Trophoblast cell (in vitro differentiated cells and primary cell): Measurements from ENCODE around the gene ABCC6.

Experiments
- DNase-seq, 2 donors: peaks; one replicate each; pipeline ENCODE4 v3.0.0-alpha.2; 2016
- H2AFZ ChIP-seq: 2 replicates; pipeline ENCODE4 v1.6.1; 2013; ENCODE audit warnings: low read length, moderate library complexity, mild to moderate bottlenecking; ENCODE audit not compliant: insufficient read depth, poor library complexity
- H2AK5ac ChIP-seq: 2 replicates; pipeline ENCODE4 v1.6.1; 2013; ENCODE audit warnings: mild to moderate bottlenecking, low read length
- H2BK120ac ChIP-seq: 2 replicates; pipeline ENCODE4 v1.6.1; 2013; ENCODE audit warnings: low read length, mild to moderate bottlenecking, moderate library complexity; ENCODE audit not compliant: insufficient read depth, poor library complexity
- H2BK12ac ChIP-seq: 2 replicates; pipeline ENCODE4 v1.6.1; 2013; ENCODE audit warnings: mild to moderate bottlenecking, low read length, moderate library complexity
- H2BK5ac ChIP-seq: 2 replicates; pipeline ENCODE4 v1.6.1; 2013; ENCODE audit warnings: low read length, low read depth, moderate library complexity, mild to moderate bottlenecking; ENCODE audit not compliant: poor library complexity
- H3K14ac ChIP-seq: 2 replicates; pipeline ENCODE4 v1.6.1; 2013; ENCODE audit warnings: mild to moderate bottlenecking, low read length
- H3K18ac ChIP-seq: 2 replicates; pipeline ENCODE4 v1.6.1; 2013; ENCODE audit warnings: mild to moderate bottlenecking, low read length
- H3K23ac ChIP-seq: 2 replicates; pipeline ENCODE4 v1.6.1; 2013; ENCODE audit warnings: low read length
- H3K27ac ChIP-seq: 2 replicates; pipeline ENCODE4 v1.5.1; 2013; ENCODE audit warnings: low read depth, mild to moderate bottlenecking, inconsistent platforms, low read length, moderate library complexity
- H3K27me3 ChIP-seq: 2 replicates; pipeline ENCODE4 v1.6.1; 2013; ENCODE audit warnings: inconsistent platforms, mild to moderate bottlenecking, low read length, moderate library complexity; ENCODE audit not compliant: insufficient read depth
- H3K36me3 ChIP-seq, 2 experiments: 1 replicate in 1 of 2; 2 replicates in 1 of 2; pipeline ENCODE4 v1.6.1; 2013; ENCODE audit warnings: low read length in 2 of 2, mild to moderate bottlenecking in 2 of 2, moderate library complexity in 1 of 2; ENCODE audit not compliant: insufficient read depth in 2 of 2, control insufficient read depth in 1 of 2
- H3K4ac ChIP-seq: 2 replicates; pipeline ENCODE4 v1.6.1; 2013; ENCODE audit warnings: low read depth, mild to moderate bottlenecking, low read length, moderate library complexity
- H3K4me1 ChIP-seq, 2 experiments: 1 replicate in 1 of 2; 2 replicates in 1 of 2; pipeline ENCODE4 v1.6.1; 2013; ENCODE audit warnings: low read length in 2 of 2, mild to moderate bottlenecking in 2 of 2, moderate library complexity in 1 of 2; ENCODE audit not compliant: insufficient read depth in 2 of 2, control insufficient read depth in 1 of 2
- H3K4me2 ChIP-seq: 2 replicates; pipeline ENCODE4 v1.6.1; 2013; ENCODE audit warnings: inconsistent platforms, mild to moderate bottlenecking, low read length, moderate library complexity
- H3K4me3 ChIP-seq: 2 replicates; pipeline ENCODE4 v1.5.1; 2013; ENCODE audit warnings: mild to moderate bottlenecking, low read depth, low read length, inconsistent platforms
- H3K79me1 ChIP-seq: one replicate; pipeline ENCODE4 v1.6.1; 2013; ENCODE audit warnings: low read length
- H3K79me2 ChIP-seq: 2 replicates; pipeline ENCODE4 v1.6.1; 2013; ENCODE audit warnings: low read length, mild to moderate bottlenecking; ENCODE audit not compliant: control insufficient read depth, insufficient read depth, poor library complexity
- H3K9ac ChIP-seq: 2 replicates; pipeline ENCODE4 v1.6.1; 2013; ENCODE audit warnings: mild to moderate bottlenecking, low read length
- H3K9me3 ChIP-seq: 2 replicates; pipeline ENCODE4 v1.6.1; 2013; ENCODE audit warnings: low read depth, mild to moderate bottlenecking, control low read depth, inconsistent platforms, low read length; ENCODE audit not compliant: insufficient read depth
- H4K12ac ChIP-seq: 2 replicates; pipeline ENCODE4 v1.6.1; 2013; ENCODE audit warnings: low read depth, mild to moderate bottlenecking, low read length, moderate library complexity
- H4K8ac ChIP-seq: 2 replicates; pipeline ENCODE4 v1.6.1; 2013; ENCODE audit warnings: low read depth, mild to moderate bottlenecking, low read length, moderate library complexity
- H4K91ac ChIP-seq: one replicate; pipeline ENCODE4 v1.6.1; 2013; ENCODE audit warnings: low read depth, mild to moderate bottlenecking, low read length, moderate library complexity
- WGBS: extraction: QIAGEN DNeasy Blood & Tissue Kit; methylation state at CpG from one replicate; pipeline ENCODE4 v1.1.7; 2013; ENCODE audit warnings: missing lambda C conversion rate; ENCODE audit not compliant: insufficient read length, insufficient coverage; ENCODE audit errors: extremely low coverage; 5-methylcytosine and 5-hydroxymethylcytosine counted together

ABCC6 gene

GRCh38 chr16:16147316-16147999 lies 75.8 kb downstream of the ABCC6 start:
- Histone ChIP-seq H3K27me3 (no peaks in the 10 kb centered on the region), H2AFZ (no peak overlapping the region), H2BK12ac (no peak overlapping the region), H3K79me1 (no peaks in the 10 kb centered on the region), H4K12ac (no peak overlapping the region), H3K4me3 (no peak overlapping the region), H3K9me3 (no peaks in the 10 kb centered on the region), H2BK5ac (no peak overlapping the region), H3K23ac (no peak overlapping the region), H2AK5ac (no peak overlapping the region), H3K14ac (no peak overlapping the region), H4K8ac (no peak overlapping the region), H3K4ac (no peak overlapping the region), H3K4me1 (peaks cover 0 to 4% of the 10 kb centered on the region in 2 experiments), H3K36me3 (peaks cover 3 to 9% of the 10 kb centered on the region in 2 experiments), H3K9ac (no peak overlapping the region), H3K4me2 (no peak overlapping the region), H2BK120ac (no peak overlapping the region), H3K79me2 (no peaks in the 10 kb centered on the region), H3K18ac (no peak overlapping the region), H4K91ac (no peak overlapping the region), H3K27ac (no peak overlapping the region)
- WGBS = no CpG with 5 or more reads among the region's 17 CpGs
- DNase-seq = no peak

- no CpG with 5 or more reads among the region's 14 CpGs for WGBS
- Histone ChIP-seq H3K18ac (no peak overlapping the region), H2BK5ac (no peak overlapping the region), H3K4me1 (no peaks in the 10 kb centered on the region), H3K27ac (no peak overlapping the region), H3K27me3 (no peaks in the 10 kb centered on the region), H3K9me3 (no peaks in the 10 kb centered on the region), H2BK12ac (no peak overlapping the region), H4K8ac (no peak overlapping the region), H2AFZ (no peak overlapping the region), H4K91ac (no peak overlapping the region), H4K12ac (no peak overlapping the region), H3K4ac (no peak overlapping the region), H2BK120ac (no peak overlapping the region), H2AK5ac (no peak overlapping the region), H3K4me3 (no peak overlapping the region), H3K4me2 (no peak overlapping the region), H3K9ac (no peak overlapping the region), H3K79me2 (no peaks in the 10 kb centered on the region), H3K36me3 (peaks cover 5 to 12% of the 10 kb centered on the region in 2 experiments), H3K79me1 (no peaks in the 10 kb centered on the region), H3K23ac (no peak overlapping the region), H3K14ac (no peak overlapping the region)
- no peak for DNase-seq
Measured at GRCh38 chr16:16146380-16147315, 76.6 kb downstream of the ABCC6 start.

- Histone ChIP-seq H3K4me1 (no peaks in the 10 kb centered on the region), H4K8ac (no peak overlapping the region), H3K27ac (no peak overlapping the region), H3K9me3 (no peaks in the 10 kb centered on the region), H2BK5ac (no peak overlapping the region), H4K12ac (no peak overlapping the region), H3K27me3 (no peaks in the 10 kb centered on the region), H3K18ac (no peak overlapping the region), H3K9ac (no peak overlapping the region), H2BK12ac (no peak overlapping the region), H3K79me1 (no peaks in the 10 kb centered on the region), H3K79me2 (no peaks in the 10 kb centered on the region), H4K91ac (no peak overlapping the region), H3K4me3 (no peak overlapping the region), H2AFZ (no peak overlapping the region), H3K36me3 (peaks cover 13 to 18% of the 10 kb centered on the region in 2 experiments), H3K4me2 (no peak overlapping the region), H3K4ac (no peak overlapping the region), H2AK5ac (no peak overlapping the region), H3K23ac (no peak overlapping the region), H3K14ac (no peak overlapping the region), H2BK120ac (no peak overlapping the region)
- DNase-seq = no peak
- no CpG with 5 or more reads among the region's 5 CpGs for WGBS
Measured at GRCh38 chr16:16145286-16145685, 78.0 kb downstream of the ABCC6 start.

- Histone ChIP-seq H4K8ac (no peak overlapping the region), H3K9ac (no peak overlapping the region), H3K79me2 (no peaks in the 10 kb centered on the region), H3K36me3 (peaks cover 17 to 20% of the 10 kb centered on the region in 2 experiments), H3K4me2 (no peak overlapping the region), H3K4ac (no peak overlapping the region), H2AK5ac (no peak overlapping the region), H3K27ac (no peak overlapping the region), H3K4me1 (no peaks in the 10 kb centered on the region), H3K79me1 (no peaks in the 10 kb centered on the region), H2BK12ac (no peak overlapping the region), H3K18ac (no peak overlapping the region), H2AFZ (no peak overlapping the region), H3K27me3 (no peaks in the 10 kb centered on the region), H3K14ac (no peak overlapping the region), H3K23ac (no peak overlapping the region), H4K91ac (no peak overlapping the region), H3K4me3 (no peak overlapping the region), H2BK120ac (no peak overlapping the region), H4K12ac (no peak overlapping the region), H3K9me3 (no peaks in the 10 kb centered on the region), H2BK5ac (no peak overlapping the region)
- WGBS = no CpG with 5 or more reads among the region's 5 CpGs
- no peak for DNase-seq
Measured at GRCh38 chr16:16144416-16144815, 78.9 kb downstream of the ABCC6 start.
